Stimulated activated CD8-positive, alpha-beta memory T cell treated with anti-CD3 and anti-CD28 coated beads, Interleukin-12 subunit alpha, Interleukin-12 subunit beta, amount 100 ng/mL, for 4 hours (primary cell): ENCODE measurements around the gene GRK5.

Experiments
- DNase-seq: peaks from one replicate; pipeline ENCODE4 v3.0.0-alpha.2; 2020; ENCODE audit warnings: low read depth

The GRK5 gene

DNA sequence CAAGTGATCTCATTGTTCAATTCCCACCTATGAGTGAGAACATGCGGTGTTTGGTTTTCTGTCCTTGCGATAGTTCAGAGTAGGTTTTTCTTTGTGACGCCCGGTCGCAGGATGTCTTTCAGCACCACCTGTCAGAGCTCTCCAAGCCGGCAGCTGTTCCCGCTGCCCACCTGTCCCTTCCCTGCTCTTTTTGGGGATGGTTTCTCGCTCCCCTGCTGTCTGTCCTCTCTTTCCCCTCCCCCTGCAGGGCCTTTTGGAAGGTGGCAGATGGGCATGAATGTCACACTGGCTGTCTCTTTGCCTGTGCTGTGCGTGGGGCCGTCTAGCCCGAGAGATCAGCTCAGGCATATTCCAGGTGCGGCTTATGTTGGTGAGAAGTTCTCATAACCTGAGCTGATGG is 137.0 kb downstream of the GRK5 start:
- no peak for DNase-seq

GRCh38 chr10:119346095-119346832 is 138.9 kb downstream of the GRK5 start:
- no peak for DNase-seq

DNA sequence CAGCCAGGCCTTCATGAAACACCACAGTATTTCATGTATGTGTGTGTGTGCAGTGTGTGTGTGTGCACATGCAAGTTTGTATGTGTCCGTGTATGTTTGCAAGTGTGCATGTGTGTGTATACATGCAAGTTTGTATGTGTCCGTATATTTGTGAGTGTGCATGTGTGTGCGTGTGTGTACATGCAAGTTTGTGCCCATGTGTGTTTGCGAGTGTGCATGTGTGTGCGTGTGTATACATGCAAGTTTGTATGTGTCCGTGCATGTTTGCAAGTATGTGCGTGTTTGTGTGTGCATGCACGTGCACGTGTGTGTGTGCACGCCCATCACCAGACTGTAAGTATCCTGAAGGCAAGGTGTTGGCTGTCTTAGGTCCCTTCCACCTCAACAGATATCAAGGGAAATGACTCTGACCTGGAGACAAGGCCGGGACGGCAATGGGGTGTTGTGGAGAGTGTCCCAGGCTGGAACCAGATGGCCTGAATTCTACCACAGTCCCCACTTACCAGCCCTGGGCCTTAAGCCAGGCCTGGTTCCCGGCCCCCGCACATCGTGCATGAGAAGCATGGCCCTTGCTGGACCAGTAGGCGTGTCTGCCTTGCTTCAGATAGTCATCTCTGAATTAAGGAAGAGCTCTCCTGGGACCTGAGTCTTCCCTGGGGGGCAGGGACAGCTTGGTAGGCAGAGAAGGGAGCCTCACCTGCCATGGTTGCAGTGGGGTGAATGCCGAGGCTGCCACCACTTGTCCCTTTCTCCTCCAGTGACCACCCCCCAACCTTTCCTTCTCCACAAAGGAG is 140.0 kb downstream of the GRK5 start:
- no peak for DNase-seq

GRCh38 chr10:119348106-119348505 is 140.7 kb downstream of the GRK5 start:
- DNase-seq = no peak

DNA sequence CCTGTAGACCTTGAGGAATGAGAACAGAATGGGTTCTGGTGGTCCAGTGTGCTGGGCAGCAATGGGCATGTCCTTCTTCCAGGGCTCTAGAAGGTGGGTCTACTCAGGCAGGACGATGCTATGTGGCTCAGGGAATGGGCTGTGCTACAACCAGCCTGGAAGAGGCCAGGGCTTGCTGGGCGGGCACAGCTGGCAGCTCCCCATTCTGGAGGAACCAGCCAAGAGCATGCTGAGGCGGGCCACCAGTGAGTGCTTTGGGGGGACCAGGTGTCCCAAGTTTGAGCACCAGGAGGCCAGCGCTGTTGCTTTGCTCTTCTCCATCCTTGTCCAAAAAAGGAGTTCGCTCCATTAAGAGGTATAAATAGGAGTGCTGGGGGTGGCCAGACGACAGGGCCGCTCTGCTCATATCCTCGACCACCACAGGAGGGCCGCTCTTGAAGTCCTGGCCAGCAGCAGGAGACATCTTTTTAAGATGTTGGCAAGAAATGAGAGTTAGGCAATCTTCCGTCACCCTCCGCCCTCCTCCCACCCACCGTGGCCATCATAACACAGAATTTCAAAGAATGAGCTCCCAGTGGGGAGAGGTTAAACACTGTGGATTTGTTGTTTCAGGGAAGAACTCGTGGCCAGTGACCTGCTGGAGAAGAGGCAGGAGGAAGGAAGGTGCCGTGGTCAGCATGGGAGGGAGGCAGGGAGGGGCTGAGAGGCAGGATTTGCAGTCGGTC is 141.3 kb downstream of the GRK5 start:
- DNase-seq = no peak

GRCh38 chr10:119349341-119349740 is 142.0 kb downstream of the GRK5 start:
- no peak for DNase-seq

DNA sequence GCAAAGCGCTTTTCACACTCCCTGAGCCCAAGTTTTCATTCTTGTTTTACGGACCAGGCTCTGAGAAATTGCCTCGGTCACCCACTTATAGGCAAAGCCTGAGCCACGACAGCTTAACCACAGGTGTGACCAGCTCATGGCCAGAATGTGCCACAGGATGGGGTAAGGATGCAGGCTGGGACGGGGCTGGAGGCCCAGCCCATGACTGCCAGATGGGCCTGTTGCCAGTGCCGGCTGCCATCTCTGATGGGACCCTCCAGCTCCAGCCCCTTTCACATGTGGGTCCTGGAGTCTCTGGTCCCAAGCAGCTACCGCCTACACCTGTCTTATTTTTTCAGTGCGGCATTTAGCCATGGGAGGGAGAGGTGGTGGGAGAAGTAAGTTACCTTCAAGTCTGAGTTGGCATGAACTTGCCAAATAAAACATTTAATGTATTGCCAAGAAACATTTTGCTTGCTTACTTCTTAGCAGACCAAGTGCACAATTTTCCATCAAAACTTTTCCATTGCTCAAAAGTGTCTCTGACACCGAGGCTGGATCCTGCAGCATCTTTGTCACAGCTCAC is 142.6 kb downstream of the GRK5 start:
- no peak for DNase-seq

DNA sequence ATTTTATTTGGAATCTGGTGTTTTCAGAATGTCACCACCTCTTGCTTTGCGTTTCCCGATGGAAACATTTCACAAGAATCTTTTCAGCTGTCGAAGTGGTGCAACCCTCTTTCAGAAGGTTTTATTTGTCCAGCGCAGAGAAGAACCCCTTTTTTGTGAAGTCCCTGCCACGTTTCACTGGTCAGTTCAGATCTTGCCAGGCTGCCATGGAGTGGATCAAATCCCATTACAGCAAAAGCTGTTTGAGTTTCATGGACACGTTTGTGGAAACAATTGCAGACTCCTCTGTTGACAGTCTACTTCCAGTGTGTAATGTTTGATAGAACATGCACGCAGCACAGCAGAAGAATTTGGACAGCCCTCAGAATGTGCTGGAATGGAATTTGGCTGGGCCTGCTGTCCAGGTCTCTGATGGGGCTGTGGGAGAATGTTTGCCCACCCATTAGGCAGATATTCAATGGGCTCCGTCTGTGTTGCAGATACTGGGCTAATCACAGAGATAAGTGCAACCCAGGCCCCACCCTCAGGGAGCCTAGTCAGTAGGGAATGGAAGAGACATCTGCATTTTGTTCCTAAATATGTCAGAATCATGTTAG is 143.2 kb downstream of the GRK5 start:
- no peak for DNase-seq

GRCh38 chr10:119351189-119351588 is 143.8 kb downstream of the GRK5 start:
- no peak for DNase-seq

GRCh38 chr10:119352042-119352441 is 144.7 kb downstream of the GRK5 start:
- DNase-seq = no peak

DNA sequence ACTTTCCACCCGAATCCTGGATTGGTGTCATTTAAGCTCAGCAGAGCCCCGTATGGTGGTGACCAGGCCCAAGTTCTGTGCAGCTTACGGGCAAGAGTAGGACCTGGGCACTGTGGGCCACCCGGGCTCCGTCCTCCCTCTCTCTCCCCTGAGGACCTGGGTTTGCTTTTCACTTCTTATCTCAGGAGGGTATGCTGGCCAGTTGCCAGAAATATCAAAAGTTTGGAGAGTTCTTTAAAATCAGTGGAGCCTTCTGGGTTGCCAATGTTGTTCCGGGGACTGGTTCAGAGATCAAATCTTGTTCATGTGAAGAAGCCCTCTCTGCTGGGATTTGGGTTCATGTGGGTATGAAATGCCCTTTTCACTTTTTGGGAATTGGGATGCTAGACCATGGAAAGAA is 145.4 kb downstream of the GRK5 start:
- no peak for DNase-seq

DNA sequence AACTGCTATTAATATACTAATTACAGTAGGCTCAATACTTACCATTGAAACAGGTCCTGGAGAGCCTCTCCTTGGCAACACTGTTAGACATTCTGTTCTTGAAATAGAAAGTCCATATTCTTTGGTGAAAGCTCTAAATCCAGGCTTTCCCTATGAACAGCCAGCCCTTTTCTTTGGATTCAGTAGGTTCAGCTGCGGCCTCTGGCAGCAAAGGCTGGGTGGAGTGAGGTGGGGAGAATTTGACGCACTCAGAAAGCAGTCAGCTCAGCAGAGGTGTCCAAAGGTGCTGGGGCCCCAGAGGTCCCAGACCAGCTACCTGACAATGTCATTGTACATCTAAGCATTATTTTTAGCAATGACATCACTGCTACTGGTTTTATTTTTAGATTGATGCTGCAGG is 146.1 kb downstream of the GRK5 start:
- DNase-seq = no peak

DNA sequence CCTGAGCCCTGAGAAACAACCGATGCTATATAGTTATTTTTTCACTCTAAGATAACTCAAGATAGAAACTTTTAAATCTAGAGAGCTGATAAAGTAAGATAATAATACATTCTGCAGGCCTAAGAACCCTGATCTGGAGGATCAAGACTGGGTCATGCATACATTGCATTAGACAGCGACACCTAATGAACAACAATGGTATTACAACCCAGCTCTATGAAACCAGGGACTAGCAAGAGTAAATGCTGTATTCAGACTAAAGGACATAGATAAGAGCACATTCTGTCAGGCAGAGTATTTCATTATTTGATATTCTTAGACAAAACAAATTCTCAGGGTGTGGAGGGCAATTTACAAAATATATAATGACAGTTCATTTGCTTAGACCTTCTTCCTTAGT is 148.6 kb downstream of the GRK5 start:
- DNase-seq = no peak

DNA sequence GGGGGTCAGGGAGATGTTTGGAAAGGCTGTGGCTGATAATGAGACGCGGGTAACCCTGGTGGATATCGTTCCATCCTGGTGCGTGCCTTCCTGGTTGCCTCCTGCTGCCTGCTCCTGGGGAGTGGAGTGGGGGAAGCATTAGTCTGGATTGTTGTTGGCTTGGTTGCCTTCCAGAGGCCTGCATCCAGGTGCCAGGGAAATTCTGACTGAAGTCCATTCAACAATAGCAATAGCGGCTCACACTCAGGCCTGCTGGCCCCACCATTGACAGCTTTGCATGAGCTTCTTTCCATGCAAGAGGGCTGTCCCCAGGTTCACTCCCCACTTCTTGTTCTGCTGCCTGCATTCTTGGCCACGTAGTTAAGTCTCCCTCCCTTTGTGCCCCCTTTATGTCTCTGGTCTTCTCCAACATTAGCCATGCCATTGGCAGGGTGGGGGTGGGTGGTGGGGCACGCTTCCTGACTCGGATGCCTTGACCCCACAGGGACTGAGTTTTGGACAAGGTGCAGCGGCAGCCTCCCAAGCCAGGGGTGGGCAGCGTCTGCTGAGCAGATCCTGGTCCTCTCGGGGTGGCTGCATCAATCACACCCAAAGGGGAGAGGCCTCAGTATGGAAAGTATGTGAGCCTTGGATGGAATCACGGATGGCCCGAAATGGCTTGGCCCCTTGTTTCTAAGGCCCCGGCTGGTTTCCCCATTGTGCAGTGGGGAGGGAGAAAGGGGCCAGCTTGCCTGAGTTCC is 150.2 kb downstream of the GRK5 start:
- no peak for DNase-seq

GRCh38 chr10:119358152-119358512 is 150.8 kb downstream of the GRK5 start:
- DNase-seq = no peak

DNA sequence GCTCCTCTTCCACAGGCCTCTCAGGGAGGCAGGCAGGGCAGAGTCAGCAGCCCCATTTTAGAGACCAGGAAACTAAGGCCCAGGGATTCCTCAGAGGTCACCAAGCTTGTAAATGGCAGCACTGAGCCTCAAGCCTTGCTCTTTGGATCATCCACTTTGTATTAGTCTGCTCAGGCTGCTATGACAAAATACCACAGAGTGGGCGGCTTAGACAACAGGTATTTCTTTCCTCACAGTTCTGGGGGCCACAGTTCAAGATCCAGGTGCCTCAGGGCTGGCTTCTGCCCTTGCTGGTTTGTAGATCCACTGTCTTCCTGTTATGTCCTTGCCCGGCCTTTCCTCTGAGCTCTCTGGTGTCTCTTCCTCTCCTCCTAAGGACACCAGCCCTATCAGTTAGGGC is 151.2 kb downstream of the GRK5 start:
- no peak for DNase-seq

GRCh38 chr10:119359025-119359424 is 151.7 kb downstream of the GRK5 start:
- DNase-seq = no peak

DNA sequence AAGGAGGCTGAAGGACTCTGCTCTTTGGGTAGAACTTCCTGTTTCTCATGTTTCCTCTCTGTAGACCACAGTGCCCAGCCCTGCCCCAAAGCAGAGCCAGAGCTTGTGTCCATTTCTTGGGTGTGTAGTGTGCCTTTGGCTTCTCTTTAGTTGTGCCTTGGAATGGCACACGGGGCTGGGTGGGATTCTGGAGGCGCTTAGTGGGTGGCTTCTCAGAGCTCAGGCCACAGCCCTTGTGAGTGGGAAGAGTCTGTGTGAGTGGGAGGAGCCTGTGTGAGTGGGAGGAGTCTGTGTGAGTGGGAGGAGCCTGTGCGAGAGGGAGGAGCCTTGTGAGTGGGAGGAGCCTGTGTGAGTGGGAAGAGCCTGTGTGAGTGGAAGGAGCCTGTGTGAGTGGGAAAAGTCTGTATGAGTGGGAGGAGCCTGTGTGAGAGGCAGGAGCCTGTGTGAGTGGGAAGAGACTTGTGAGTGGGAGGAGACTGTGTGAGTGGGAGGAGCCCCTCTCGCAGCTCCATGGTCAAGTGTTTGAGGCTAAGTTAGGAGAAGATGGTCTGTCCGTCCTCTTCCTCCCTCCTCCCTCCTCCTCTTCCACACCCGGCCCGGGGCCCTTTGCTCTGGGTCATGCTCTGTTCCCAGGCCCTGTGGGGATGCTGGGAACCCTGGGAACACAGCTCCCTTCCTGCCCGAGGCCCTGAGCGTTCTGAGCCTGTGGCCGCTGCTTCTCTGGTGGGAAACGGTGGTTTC is 153.0 kb downstream of the GRK5 start:
- DNase-seq = no peak

GRCh38 chr10:119361037-119361436 is 153.7 kb downstream of the GRK5 start:
- DNase-seq = no peak

DNA sequence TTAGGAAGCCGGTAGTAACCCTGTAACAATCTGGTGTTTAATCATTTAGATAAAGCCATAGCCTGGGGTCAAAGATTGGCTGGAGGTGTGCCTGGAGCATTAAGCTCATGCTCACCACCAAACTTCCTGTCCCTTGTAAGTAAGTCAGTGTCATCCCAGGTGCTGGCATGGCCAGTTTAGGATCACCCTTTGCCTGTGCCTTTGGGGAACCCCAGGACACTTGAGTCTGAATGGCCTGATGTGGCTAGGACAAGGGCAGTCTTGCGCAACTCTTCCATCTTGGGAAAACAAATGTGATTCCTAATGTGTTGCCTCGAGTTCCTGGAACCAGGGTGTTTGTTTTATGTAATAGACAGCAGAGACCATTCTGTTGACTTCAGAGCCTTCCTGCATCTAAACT is 154.8 kb downstream of the GRK5 start:
- DNase-seq = no peak
